Endothelial cell of hepatic sinusoid (primary cell): Measurements from ENCODE around the gene OR5K2.

Experiments
- in situ Hi-C: cut with HindIII; loops from 2 replicates; pipeline ENCODE4 v1.10.0; 2017; ENCODE audit warnings: low sequenced_read_pairs

Gene OR5K2

DNA sequence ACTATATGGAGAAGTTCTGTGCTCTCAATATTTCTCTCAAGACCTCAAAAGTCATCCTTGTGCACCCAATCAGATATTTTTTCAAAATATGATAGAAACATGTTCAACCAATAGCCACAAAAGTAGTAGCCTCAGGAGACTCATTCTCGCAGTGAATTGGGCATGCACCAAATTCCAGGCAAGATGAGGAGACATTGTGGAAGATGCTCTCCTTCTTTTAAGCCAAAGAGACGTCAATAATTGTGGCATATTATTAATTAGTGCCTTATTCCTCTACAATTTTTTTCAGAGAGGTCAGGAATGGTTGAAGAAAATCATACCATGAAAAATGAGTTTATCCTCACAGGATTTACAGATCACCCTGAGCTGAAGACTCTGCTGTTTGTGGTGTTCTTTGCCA is at the start of gene OR5K2:
OR5K2 (plus strand) TSS at position 301 of the 400 bp plus-strand sequence; CDS start at position 301, 0 bp downstream.
- in situ Hi-C loops = no loop called here

DNA sequence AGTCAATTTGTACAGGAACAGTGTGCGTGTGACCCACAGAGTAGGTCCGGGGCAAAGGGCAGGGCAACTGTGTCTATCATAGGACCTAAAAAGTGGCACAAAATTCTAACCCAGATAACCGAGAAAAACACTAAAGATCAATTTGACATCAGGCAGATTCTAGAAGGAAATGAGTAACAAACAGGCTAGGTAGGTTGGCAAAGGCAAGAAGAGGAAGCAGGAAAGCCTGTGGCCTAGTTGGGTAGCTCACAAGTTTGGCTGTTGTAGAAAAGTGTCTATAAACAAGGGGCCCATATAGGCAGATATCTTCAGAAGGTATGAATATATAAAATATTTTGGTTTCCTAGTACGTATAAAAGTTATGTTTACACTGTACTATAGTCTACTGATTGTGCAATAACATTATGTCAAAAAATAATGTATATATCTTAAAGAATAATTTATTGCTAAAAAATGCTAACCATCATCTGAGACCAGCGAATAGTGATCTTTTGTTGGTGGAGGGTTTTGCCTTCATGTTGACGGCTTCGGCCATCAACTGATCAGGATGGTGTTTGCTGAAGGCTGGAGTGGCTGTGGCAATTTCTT is 47.8 kb upstream of the OR5K2 start:
- in situ Hi-C loops = loop anchor here (5.0 kb wide), 1 partner anchor 57 kb away; the partner anchor contains the start of gene OR5K3

DNA sequence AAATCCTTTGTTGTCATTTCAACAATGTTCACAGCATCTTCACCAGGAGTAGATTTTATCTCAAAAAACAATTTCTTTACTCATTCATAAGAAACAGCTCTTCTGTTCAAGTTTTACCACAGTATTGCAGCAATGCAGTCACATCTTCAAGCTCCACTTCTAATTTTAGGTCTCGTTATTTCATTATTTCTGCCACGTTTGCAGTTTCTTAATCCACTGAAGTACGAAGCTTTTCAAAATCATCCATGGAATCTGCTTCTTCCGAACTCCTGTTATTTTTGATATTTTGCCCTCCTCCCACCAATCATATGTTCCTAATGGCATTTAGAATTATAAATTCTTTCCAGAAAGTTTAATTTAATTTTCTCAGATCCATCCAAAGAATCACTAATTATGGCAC is 47.1 kb upstream of the OR5K2 start:
- in situ Hi-C loops = loop anchor here (5.0 kb wide), 1 partner anchor 58 kb away; the partner anchor contains the start of gene OR5K3

DNA sequence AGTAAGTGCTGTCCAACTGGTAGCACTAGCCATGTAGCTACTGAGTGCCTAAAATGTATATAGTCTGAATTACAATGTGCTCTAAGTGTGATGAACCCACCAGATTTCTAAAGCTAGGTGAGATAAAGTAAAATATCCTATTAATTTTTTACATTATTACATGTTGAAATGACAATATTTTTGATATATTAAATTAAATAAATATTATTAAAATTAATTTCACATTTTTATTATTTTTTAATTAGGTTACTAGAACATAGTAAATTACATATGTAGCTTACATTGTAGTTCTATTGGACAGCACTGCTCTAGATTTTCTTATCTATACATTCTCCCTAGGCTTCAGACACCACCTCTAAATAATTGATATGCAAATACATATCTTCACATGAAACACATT is 43.7 kb upstream of the OR5K2 start:
- in situ Hi-C loops = loop anchor here (5.0 kb wide), 1 partner anchor 62 kb away; the partner anchor contains the start of gene OR5K3

DNA sequence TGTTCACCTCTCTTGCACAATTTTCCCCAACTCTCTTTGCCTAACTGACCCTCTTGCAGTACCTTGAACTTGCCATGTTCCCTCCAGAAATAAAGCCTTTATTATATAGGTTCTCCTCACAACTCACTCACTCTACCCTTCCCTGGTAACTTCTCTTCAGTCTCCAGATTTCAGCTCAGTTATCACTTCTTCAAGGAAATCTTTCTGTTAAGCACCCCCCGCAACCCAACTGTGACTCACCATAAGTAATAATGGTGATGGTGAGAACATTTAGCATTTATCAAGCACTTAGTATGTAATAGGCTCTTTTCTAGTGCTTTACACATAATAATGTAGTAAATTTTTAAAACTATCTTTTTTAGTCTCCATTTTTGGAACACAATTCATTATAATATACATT is 42.6 kb upstream of the OR5K2 start:
- in situ Hi-C loops = loop anchor here (5.0 kb wide), 1 partner anchor 63 kb away; the partner anchor contains the start of gene OR5K3

DNA sequence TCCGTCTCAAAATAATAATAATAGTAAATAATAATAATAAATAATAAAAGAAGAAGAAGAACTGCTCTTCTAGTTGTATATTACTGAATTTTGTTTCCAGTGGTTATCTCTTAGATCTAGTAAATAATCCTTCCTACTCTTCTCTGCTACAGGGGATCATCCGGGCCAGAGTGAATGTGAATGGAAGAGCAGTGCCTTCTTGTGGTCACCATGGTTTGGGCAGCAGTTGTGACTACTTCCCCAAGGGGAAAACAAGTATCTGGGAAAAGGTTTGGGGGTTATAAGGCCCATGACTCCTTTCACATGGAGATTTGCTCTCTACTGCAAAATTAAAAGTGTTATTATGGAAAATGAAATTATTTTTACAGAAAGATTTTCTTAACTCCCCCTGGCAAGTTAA is 39.9 kb upstream of the OR5K2 start:
- in situ Hi-C loops = no loop called here

DNA sequence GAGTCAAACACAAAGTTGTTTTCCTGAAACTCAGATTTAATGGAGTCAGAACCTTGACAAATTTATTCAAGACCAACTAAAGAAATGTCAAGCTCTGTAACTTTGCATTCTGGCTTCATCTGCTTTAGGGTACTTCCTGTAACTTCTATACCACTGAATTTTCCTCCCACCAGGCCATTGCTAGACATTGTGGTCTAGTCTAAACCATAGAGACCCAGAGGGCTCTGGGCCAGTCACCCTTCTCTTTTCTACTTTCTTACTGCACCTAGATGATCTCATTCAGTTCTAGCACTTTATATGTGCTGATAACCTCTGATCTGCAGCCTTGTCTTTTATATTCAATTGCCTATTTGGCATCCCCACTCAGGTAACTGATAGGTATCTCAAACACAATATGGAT is 37.3 kb upstream of the OR5K2 start:
- in situ Hi-C loops = no loop called here

DNA sequence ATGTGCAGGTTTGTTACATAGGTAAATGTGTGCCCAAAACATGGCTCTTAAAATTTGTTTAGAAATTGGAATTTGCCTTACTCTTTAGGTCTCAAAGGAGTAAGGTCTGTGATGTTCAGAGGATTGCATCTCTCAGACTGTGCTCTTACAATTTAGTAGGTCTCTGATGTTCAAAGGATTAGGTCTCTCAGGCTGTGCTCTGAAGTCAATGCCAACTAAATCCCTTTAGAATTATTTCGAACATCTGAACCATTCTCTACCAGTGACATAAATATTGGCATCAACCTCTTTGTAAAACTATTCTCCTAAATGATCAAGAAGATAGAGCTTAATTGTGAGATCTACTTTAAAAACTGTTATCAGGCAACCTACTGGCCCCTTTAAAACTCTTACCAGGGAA is 34.6 kb upstream of the OR5K2 start, which contains the start of gene OR5K1:
OR5K1 (plus strand) TSS at position 301 of the 400 bp plus-strand sequence. CDS start 6,376 bp downstream, outside the sequence.
- in situ Hi-C loops = no loop called here

DNA sequence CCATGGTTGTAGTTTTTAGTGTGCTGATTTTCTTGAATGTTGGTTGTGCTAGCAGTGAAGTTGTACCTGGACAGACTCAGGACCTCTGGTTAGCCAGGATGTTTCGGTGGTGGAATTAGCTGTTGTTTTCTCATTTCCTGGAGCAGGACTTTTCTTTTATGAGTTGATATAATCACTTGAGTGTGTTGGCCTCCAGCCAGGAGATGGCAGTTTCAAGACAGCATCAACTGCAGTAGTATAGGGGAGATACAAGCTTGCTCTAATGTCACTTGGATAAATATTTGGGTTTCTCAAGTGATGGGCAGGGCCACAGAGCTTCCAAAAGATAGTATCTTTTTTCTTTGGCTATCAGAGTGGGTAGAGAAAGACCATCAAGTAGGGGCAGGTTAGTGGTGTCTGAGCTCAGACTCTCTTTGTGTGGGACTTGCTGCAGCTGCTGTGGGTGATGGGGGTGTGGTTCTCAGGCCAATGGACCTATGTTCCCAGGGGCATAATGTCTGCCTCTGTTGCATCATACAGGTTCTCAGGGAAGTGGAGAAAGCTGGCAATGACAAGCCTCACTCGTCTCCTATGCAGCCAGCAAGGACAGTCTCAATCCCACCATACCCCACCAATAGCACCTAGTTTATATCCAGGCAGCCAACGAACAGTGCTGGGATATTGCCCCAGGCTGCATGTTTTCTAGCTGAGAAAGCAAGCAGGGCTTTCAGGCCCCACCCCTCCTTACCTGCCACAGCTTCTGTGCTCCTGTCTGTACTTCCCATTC is 14.6 kb upstream of the OR5K2 start:
- in situ Hi-C loops = no loop called here

DNA sequence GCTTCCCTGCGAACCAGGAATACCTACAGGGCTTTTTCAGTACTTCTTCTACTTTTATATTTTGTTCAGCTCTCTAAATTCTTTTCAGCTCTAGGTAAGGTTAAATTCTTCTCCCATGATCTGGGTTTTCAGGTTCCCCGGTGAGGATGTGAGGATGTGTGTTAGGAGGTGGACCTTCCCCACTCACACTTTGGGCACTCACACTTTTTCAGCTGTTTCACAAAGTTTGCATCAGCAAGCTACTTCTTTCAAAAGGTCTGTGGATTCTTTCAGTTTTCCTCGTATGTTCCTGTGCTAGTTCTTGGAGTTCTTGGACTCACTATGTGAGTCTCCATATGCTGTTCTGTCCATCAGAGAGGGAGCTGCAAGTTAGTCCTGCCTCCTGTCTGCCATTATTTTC is 13.9 kb upstream of the OR5K2 start:
- in situ Hi-C loops = no loop called here

DNA sequence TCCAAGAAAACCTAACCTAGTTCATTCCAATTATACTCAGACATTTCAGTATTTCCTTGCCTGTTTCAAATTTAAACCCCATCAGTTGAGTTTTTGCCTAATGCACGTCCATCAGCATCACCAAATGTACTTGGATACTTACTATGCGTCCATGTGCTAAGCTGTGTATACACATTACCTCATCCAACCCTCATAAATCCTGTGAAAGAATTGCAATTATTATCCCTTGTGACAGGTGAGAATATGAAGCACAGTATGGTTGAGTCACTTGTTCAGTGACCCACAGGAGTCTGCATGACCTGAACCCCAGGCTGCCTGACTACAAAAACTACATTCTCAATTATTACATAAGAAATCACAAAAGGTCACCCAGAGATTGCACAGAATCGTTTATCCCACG is 2.5 kb downstream of the OR5K2 start:
- in situ Hi-C loops = no loop called here

DNA sequence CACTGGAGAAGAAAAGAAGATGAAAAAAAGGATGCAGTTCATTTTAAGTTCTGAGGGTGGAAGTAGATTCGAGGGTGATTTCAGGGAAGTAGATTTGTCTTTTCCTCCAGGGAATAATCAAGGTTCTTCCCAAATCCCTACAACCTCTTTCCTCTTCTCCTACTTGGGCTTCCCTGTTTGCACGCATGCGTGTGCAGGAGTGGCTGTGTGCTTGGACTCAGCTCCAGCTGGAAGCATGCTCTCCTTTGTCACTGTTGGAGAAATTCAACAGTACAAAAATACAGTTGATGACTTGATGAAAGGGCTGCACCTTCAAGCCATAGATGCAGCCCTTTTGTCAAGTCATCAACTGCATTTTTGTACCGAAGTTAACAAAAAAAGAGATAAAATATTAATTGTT is 3.8 kb downstream of the OR5K2 start:
- in situ Hi-C loops = no loop called here

DNA sequence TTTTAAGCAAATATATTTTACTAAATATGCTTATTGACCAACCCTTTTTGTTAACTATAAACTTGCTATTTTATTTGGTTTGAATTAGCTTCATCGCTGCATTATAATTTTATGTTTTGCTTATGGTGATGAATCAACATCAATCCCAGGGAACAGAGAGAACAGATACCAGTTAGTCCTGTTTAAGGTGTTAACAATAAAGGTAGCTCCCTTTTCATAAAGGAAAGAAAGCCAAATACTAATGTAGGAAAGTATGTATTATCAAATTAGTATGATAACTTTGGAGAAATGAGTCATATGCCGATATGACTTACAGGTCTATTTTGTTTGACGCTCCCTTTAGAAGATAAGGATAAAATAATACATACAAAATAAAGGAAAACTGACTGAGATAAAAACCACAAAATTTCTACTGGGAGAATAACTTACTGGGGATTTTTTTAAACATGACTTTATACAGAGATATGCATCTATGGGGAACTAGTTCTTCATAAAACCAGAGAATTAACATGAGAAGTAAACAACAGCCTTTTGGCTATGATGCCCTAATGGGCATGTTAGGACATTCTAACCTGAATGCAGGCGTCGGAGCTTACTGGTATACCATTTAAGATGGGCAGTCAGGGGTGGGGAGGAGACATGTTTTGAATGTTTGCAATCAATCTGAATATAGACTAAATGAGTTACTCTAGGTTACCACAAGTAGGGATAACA is 4.5 kb downstream of the OR5K2 start:
- in situ Hi-C loops = no loop called here

DNA sequence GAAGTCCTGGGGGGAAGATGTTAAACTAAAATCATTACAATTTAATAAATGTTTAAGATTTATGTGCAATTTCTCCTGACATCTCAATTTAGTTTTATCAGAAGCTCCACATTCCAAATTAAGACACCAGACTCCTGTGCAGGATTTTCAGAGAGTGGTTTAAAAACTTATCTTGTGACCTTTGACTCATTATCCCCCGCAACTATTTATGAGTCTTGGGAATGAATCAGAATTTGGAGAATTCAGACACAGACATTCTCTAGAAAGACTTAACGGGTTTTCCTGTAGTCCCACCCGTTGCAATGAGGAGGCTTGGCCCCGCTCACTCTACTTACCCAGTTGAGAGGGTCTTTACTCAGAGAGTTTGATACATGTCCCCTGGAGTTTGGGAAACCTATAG is 7.1 kb downstream of the OR5K2 start:
- in situ Hi-C loops = no loop called here

DNA sequence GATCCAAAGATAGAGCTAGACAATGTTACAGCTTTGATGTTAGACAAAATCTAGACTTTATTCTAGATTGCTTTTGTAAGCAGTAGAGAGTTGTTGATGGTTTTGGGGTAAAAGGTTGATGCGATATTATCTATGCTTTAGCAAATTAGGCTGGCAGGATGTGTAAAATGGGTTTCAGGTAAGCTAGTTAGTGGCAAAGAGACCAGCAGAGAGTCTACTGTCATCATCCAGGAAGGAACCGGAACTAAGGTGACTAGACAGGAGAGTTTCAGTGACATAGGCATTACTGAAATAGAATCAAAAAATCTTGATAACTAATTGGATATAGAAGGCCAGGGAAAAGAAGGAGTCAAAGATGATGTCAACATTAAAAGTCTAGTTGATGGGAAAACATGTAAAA is 11.1 kb downstream of the OR5K2 start:
- in situ Hi-C loops = no loop called here

DNA sequence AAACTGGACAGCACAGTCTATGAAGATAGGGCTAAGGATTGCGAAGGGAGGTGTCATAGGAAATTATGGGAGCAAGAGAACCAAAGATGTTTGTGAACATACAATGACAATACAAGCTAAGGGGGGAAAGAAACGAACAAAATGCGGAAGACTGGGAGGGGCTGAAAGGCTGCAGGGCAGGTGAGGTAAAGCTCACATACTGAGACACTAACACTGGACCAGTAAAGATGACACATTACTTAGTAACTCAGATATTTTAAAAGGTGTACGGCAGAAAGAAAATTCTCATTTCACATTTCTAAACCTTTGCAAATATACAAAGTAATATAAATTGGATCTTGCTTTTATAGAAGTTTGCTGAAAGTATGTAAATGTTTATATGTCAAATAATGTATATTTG is 15.1 kb downstream of the OR5K2 start:
- in situ Hi-C loops = no loop called here

DNA sequence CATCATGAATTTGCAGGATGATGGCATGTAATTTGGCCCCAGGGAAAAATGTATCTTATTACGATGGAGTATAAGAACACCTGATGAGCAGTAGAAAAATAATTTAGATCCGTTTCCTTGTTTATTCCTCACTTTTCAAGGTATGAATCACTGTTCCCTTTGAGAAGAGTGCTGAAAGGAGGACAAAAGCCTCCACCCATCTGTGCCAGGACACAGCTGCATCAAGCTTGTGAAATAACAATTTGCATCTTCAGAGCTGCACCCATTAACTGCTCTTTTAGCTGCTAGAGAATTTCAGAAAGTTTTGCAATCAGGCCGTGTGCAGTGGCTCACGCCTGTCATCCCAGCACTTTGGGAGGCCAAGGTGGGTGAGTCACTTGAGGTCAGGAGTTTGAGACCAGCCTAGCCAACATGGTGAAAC is 15.6 kb downstream of the OR5K2 start:
- in situ Hi-C loops = no loop called here

DNA sequence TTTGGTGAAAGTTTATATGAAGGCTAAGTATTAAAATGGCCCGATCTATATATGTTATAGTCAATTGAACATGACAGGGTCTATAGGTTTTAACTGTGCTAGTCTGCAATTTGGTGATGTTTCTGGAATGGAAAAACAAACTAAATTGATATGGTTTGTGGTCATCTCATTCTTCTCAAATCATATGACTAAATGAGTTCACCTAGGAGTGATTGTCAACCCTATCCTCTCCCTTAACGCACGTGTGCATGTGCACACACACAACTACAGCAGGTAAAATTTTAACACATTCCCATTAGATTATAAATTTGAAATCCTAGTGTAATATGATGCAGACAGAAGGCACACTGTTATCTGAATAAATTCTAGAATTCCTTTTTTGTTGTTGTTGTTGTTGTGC is 16.3 kb downstream of the OR5K2 start:
- in situ Hi-C loops = no loop called here

DNA sequence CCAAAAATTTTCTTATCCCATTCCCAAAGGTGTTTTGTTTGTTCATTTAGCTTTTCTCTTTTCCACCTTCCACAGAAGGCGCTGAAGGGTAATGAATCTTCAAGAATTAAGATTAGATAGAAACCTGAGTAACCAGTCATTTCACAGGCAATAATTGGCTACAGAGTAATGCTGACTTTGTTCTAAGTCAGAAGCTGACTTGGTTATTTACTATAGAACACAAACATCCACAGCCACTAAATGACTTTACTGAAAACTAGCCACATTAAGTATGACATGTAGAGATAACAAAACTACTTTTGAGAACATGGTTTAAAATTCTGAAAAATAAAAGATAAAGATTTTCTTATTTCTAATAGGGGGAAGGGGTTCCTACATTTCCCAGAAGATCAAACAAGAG is 17.5 kb downstream of the OR5K2 start:
- in situ Hi-C loops = no loop called here

DNA sequence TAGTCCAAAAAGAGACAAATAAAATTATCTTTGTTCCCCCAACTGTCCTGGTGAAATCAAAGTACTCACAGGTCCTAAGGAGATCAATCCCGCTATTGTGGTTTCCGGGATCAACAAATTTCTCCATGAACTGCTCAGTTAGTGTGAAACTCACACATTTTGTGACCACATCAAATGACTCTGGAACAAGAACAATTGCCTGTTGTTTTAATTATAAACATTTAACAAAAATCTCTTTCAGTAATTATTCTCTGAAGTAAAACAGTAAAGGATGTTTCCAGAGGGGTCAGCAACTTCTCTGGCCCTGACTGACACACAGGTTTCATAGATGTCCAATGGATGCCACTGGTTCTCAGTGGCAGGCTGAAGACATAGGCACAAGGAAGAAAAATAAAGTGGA is 21.3 kb downstream of the OR5K2 start:
- in situ Hi-C loops = no loop called here

DNA sequence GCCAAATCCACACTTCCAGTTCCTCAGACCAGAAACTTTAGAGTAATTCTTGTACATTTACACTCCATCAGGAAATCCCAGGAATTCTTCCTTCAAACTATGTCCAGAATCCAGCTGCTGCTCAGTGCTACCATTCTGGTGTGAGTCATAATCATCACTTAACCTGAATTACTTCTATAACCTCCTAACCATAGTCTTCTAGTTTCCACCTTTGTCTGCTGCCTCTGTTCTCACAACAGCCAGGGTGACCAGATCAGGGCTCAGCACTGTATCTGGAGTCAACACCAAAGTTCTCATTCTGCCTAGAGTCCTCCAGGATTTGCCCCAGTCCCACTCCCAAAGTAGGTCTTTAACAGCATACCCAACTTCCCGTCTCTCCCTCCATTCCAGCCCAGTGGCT is 21.9 kb downstream of the OR5K2 start:
- in situ Hi-C loops = no loop called here
